ENCODE measurements around the gene C17orf114.

The C17orf114 gene

GRCh38 chr17:4788159-4788806 is 13.8 kb downstream of the C17orf114 start:
- DNase-seq (ENCODE audit: low spot score), result no peak

GRCh38 chr17:4786516-4786915 is 15.6 kb downstream of the C17orf114 start:
- no peak for DNase-seq (ENCODE audit: low spot score)

- DNase-seq (ENCODE audit: low spot score), result no peak
Measured at GRCh38 chr17:4786106-4786511, 16.0 kb downstream of the C17orf114 start, which contains the start of gene VMO1. Gene VMO1 (minus strand): TSS chr17:4786364. CDS start chr17:4786352, 12 bp downstream.

GRCh38 chr17:4785311-4786105 is 16.6 kb downstream of the C17orf114 start:
- DNase-seq (ENCODE audit: low spot score), result no peak

GRCh38 chr17:4782652-4783051 is 19.5 kb downstream of the C17orf114 start:
- DNase-seq (ENCODE audit: low spot score), result no peak

GRCh38 chr17:4780325-4780955 is 21.7 kb downstream of the C17orf114 start:
- DNase-seq (ENCODE audit: low spot score), result no peak

GRCh38 chr17:4777969-4778760 is 24.0 kb downstream of the C17orf114 start:
- DNase-seq (ENCODE audit: low spot score), result peak; percentile 49

- no peak for DNase-seq (ENCODE audit: low spot score)
Measured at GRCh38 chr17:4772235-4772613, 29.9 kb downstream of the C17orf114 start.

- no peak for DNase-seq (ENCODE audit: low spot score)
Measured at GRCh38 chr17:4771519-4772234, 30.5 kb downstream of the C17orf114 start, which contains the start of gene TM4SF5. Gene TM4SF5 (plus strand): TSS chr17:4771886. CDS start chr17:4771923, 37 bp downstream.

GRCh38 chr17:4769628-4770027 is 32.5 kb downstream of the C17orf114 start:
- no peak for DNase-seq (ENCODE audit: low spot score)

- no peak for DNase-seq (ENCODE audit: low spot score)
Measured at GRCh38 chr17:4768298-4768697, 33.8 kb downstream of the C17orf114 start.

- DNase-seq (ENCODE audit: low spot score), result no peak
Measured at GRCh38 chr17:4766723-4767122, 35.4 kb downstream of the C17orf114 start.

GRCh38 chr17:4766201-4766600 is 35.9 kb downstream of the C17orf114 start:
- DNase-seq (ENCODE audit: low spot score), result no peak

GRCh38 chr17:4764595-4764994 is 37.5 kb downstream of the C17orf114 start:
- DNase-seq (ENCODE audit: low spot score), result no peak

- DNase-seq (ENCODE audit: low spot score), result peak; percentile 35
Measured at GRCh38 chr17:4759776-4760236, 42.3 kb downstream of the C17orf114 start.

GRCh38 chr17:4753392-4753791 is 48.7 kb downstream of the C17orf114 start:
- no peak for DNase-seq (ENCODE audit: low spot score)

GRCh38 chr17:4751932-4752331 is 50.2 kb downstream of the C17orf114 start:
- DNase-seq (ENCODE audit: low spot score), result no peak

All from HuH-7.5 (cell line).